A673 (cell line): Measurements from ENCODE around the gene NCLN. TPM values are rescaled to one million over a fixed set of nuclear protein-coding genes. Genes with fewer than 3 reads are reported as not detected.

Source experiments
- BruUV-seq: library from RNA; stranded (reverse); fragments of 400-500 nt; replicated peaks from 2 replicates; lab custom pipeline; 2021; lab: Mats Ljungman, UMichigan
- CTCF ChIA-PET: fragments of 300-600 bp; sonication (Branson Sonifier 250); formaldehyde crosslinking; loops from one replicate; lab custom pipeline; 2022; ENCODE audit warnings: antibody characterized with exemption; lab: Charles Lee
- POLR2A ChIA-PET: fragments of 300-600 bp; sonication (Branson Sonifier 250); formaldehyde crosslinking; loops from one replicate; lab custom pipeline; 2022; ENCODE audit warnings: antibody characterized with exemption; ENCODE audit not compliant: low non-redundant PET; lab: Charles Lee
- DNase-seq: peaks from one replicate; pipeline ENCODE4 v3.0.0-alpha.2; 2015; ENCODE audit warnings: low spot score
- H3K27ac ChIP-seq: fragments of 200-600 bp; sonication (generic); 2 replicates; pipeline ENCODE4 v1.5.1; 2016; ENCODE audit warnings: mixed run types, low read depth, mild to moderate bottlenecking, mixed read lengths, antibody characterized with exemption, low read length; ENCODE audit not compliant: poor library complexity, severe bottlenecking
- H3K27me3 ChIP-seq: fragments of 200-600 bp; sonication (generic); replicated peaks from 2 replicates; pipeline ENCODE4 v1.6.1; 2017; ENCODE audit warnings: mixed run types, low read depth, mild to moderate bottlenecking, mixed read lengths, antibody characterized with exemption, low read length; ENCODE audit not compliant: insufficient read depth, poor library complexity
- H3K36me3 ChIP-seq: fragments of 200-600 bp; sonication (generic); 2 replicates; pipeline ENCODE4 v1.6.1; 2016; ENCODE audit warnings: mixed run types, mild to moderate bottlenecking, mixed read lengths, antibody characterized with exemption, low read length; ENCODE audit not compliant: insufficient read depth, poor library complexity, severe bottlenecking
- H3K4me1 ChIP-seq: fragments of 200-600 bp; sonication (generic); 2 replicates; pipeline ENCODE4 v1.6.1; 2017; ENCODE audit warnings: mixed run types, mild to moderate bottlenecking, mixed read lengths, antibody characterized with exemption, low read length; ENCODE audit not compliant: insufficient read depth, poor library complexity, severe bottlenecking
- H3K4me3 ChIP-seq: fragments of 200-600 bp; sonication (generic); 2 replicates; pipeline ENCODE4 v1.5.1; 2016; ENCODE audit warnings: low read depth, mixed run types, mild to moderate bottlenecking, mixed read lengths, low read length; ENCODE audit not compliant: poor library complexity, severe bottlenecking
- H3K9me3 ChIP-seq: fragments of 200-600 bp; sonication (generic); 2 replicates; pipeline ENCODE4 v1.6.1; 2016; ENCODE audit warnings: mixed run types, low read depth, mild to moderate bottlenecking, mixed read lengths, antibody characterized with exemption, low read length; ENCODE audit not compliant: poor library complexity, severe bottlenecking
- CTCF ChIP-seq: fragments of 300-800, 200-600 bp; sonication (generic); conservative IDR thresholded peaks from 2 replicates; pipeline ENCODE4 v1.5.1; 2017; ENCODE audit warnings: low read depth, mild to moderate bottlenecking, antibody characterized with exemption, low read length, moderate library complexity, mixed read lengths
- EZH2 ChIP-seq: fragments of 200-600 bp; sonication (generic); IDR thresholded peaks from 2 replicates; pipeline ENCODE4 v1.6.1; 2017; ENCODE audit warnings: borderline replicate concordance, low read depth, mild to moderate bottlenecking, mixed read lengths, antibody characterized with exemption, low read length; ENCODE audit not compliant: poor library complexity, severe bottlenecking
- intact Hi-C: fragments of 100-400 bp; cut with micrococcal nuclease; formaldehyde crosslinking; loops from one replicate; pipeline ENCODE4 v1.10.0; 2022; ENCODE audit not compliant: unreplicated experiment
- total RNA-seq: library from RNA; stranded (reverse); gene quantifications from 2 replicates; pipeline ENCODE4 v1.2.3, GENCODE V29; 2021

Gene NCLN
- total RNA-seq, 1 experiment from 2014 or later = 122 TPM

- Histone ChIP-seq H3K27me3 (no peaks in the 10 kb centered on the region), H3K4me3 (no peak overlapping the region), H3K36me3 (peaks cover 17% of the 10 kb centered on the region), H3K27ac (no peak overlapping the region), H3K9me3 (no peaks in the 10 kb centered on the region), H3K4me1 (no peaks in the 10 kb centered on the region)
- BruUV-seq = no TSS peak
- no peak for DNase-seq
- ChIA-PET POLR2A (no interaction called here), CTCF (no interaction called here)
- TF ChIP-seq CTCF (no peak), EZH2 (no peak)
- intact Hi-C loops = no loop called here
Observed at GRCh38 chr19:3193256-3194105, 7.8 kb downstream of the NCLN start.

- BruUV-seq = no TSS peak
- ChIA-PET POLR2A (no interaction called here), CTCF (no interaction called here)
- H3K9me3 ChIP-seq = no peaks in the 10 kb centered on the region
- H3K36me3 ChIP-seq = peaks cover 11% of the 10 kb centered on the region
- no peaks in the 10 kb centered on the region for H3K27me3 ChIP-seq
- no peak overlapping the region for H3K27ac ChIP-seq
- no peaks in the 10 kb centered on the region for H3K4me1 ChIP-seq
- DNase-seq = no peak
- no peak overlapping the region for H3K4me3 ChIP-seq
- intact Hi-C loops = no loop called here
- TF ChIP-seq CTCF = no peak
Observed at GRCh38 chr19:3194106-3195087, 8.7 kb downstream of the NCLN start.

GRCh38 chr19:3196064-3196932 is 10.6 kb downstream of the NCLN start:
- ChIA-PET CTCF (no interaction called here), POLR2A (no interaction called here)
- no peak for DNase-seq
- Histone ChIP-seq H3K4me1 (no peaks in the 10 kb centered on the region), H3K27me3 (no peaks in the 10 kb centered on the region), H3K27ac (no peak overlapping the region), H3K4me3 (no peak overlapping the region), H3K36me3 (peaks cover 11% of the 10 kb centered on the region), H3K9me3 (no peaks in the 10 kb centered on the region)
- intact Hi-C loops = no loop called here
- BruUV-seq = no TSS peak
- TF ChIP-seq EZH2 (no peak), CTCF (no peak)
